ENCODE results near the gene ST13. TPM values are rescaled to one million over a fixed set of nuclear protein-coding genes. Genes with fewer than 3 reads are reported as not detected.

The ST13 gene
- total RNA-seq, 1 experiment from 2014 or later: 301 TPM

- H3K9me2 ChIP-seq (ENCODE audit: insufficient read depth): no peaks in the 10 kb centered on the region
- no peaks in the 10 kb centered on the region for H3K27me3 ChIP-seq (ENCODE audit: insufficient read depth, low read length)
- ChIA-PET RAD21 (ENCODE audit: low non-redundant PET in 1 of 2, low total read pairs in 2 of 2, uncharacterized antibody in 2 of 2, unreplicated experiment in 2 of 2) (no interaction called here), CTCF (no interaction called here), POLR2A (no interaction called here)
- H3K36me3 ChIP-seq (ENCODE audit: control insufficient read depth in 1 of 2, insufficient read depth in 2 of 2, low read length in 2 of 2): no peaks in the 10 kb centered on the region
- no peak for DNase-seq (ENCODE audit: low read depth, low spot score)
- H3K9ac ChIP-seq (ENCODE audit: low read length): no peak overlapping the region
- H4K20me1 ChIP-seq (ENCODE audit: insufficient read depth): no peaks in the 10 kb centered on the region
- no peak overlapping the region for H3K4me2 ChIP-seq (ENCODE audit: low read length)
- no peak overlapping the region for H3K27ac ChIP-seq (ENCODE audit: low read depth, low read length)
- no peaks in the 10 kb centered on the region for H3K9me3 ChIP-seq (ENCODE audit: control insufficient read depth in 1 of 2, insufficient read depth in 1 of 2, low read depth in 1 of 2, low read length in 2 of 2)
- peaks cover 8 to 22% of the 10 kb centered on the region in 2 experiments; a peak in 3 of 4 replicates for H3K4me1 ChIP-seq (ENCODE audit: control insufficient read depth in 1 of 2, insufficient read depth in 2 of 2, low read length in 2 of 2)
- ATAC-seq: no peak
- H2AFZ ChIP-seq (ENCODE audit: low read depth, low read length, poor library complexity, severe bottlenecking): no peak overlapping the region
- intact Hi-C loops (cut with micrococcal nuclease): no loop called here
- peaks cover 85% of the 10 kb centered on the region for H3K79me2 ChIP-seq (ENCODE audit: insufficient read depth, low read length)
- no peak overlapping the region for H3K4me3 ChIP-seq (replicated peaks in 1 of 2; ENCODE audit: low read depth in 1 of 2, low read length in 2 of 2)
- BruUV-seq (replicated peaks): no TSS peak
- TF ChIP-seq MAX (IDR thresholded peaks at IDR 0.05) (no peak), RAD21 (IDR thresholded peaks at IDR 0.05; ENCODE audit: low read depth) (no peak), SRF (IDR thresholded peaks at IDR 0.05; ENCODE audit: low read depth) (no peak), ZFX (IDR thresholded peaks at IDR 0.05) (no peak), TCF7L2 (IDR thresholded peaks at IDR 0.05; ENCODE audit: borderline replicate concordance, extremely low read depth, insufficient read depth, insufficient read length) (no peak), EGR1 (IDR thresholded peaks at IDR 0.05; ENCODE audit: low read depth) (no peak), POLR2AphosphoS5 (IDR thresholded peaks at IDR 0.05; ENCODE audit: low read depth, low read length) (no peak)
Observed at GRCh38 chr22:40813912-40814315, 42.5 kb downstream of the ST13 start.

- no peak overlapping the region for H3K27ac ChIP-seq (ENCODE audit: low read depth, low read length)
- no peaks in the 10 kb centered on the region for H3K36me3 ChIP-seq (ENCODE audit: control insufficient read depth in 1 of 2, insufficient read depth in 2 of 2, low read length in 2 of 2)
- H3K4me1 ChIP-seq (ENCODE audit: control insufficient read depth in 1 of 2, insufficient read depth in 2 of 2, low read length in 2 of 2): peaks cover 0 to 8% of the 10 kb centered on the region in 2 experiments; a peak in 1 of 4 replicates
- peaks cover 71% of the 10 kb centered on the region for H3K79me2 ChIP-seq (ENCODE audit: insufficient read depth, low read length)
- POLR2A ChIA-PET: no interaction called here
- H2AFZ ChIP-seq (ENCODE audit: low read depth, low read length, poor library complexity, severe bottlenecking): no peak overlapping the region
- H3K9me3 ChIP-seq (ENCODE audit: control insufficient read depth in 1 of 2, insufficient read depth in 1 of 2, low read depth in 1 of 2, low read length in 2 of 2): no peaks in the 10 kb centered on the region
- DNase-seq (ENCODE audit: low read depth, low spot score) (no peak), ATAC-seq (no peak)
- H3K4me3 ChIP-seq (replicated peaks in 1 of 2; ENCODE audit: low read depth in 1 of 2, low read length in 2 of 2): no peak overlapping the region
- H3K27me3 ChIP-seq (ENCODE audit: insufficient read depth, low read length): no peaks in the 10 kb centered on the region
- intact Hi-C loops (cut with micrococcal nuclease): no loop called here
- no TSS peak for BruUV-seq (replicated peaks)
- CTCF ChIA-PET: interaction anchor here (0.8 kb wide), 1 partner anchor 11 kb away, joined by 3 read pairs; the partner anchor contains the start of gene SLC25A17
- no peak overlapping the region for H3K9ac ChIP-seq (ENCODE audit: low read length)
- RAD21 ChIA-PET (ENCODE audit: low non-redundant PET in 1 of 2, low total read pairs in 2 of 2, uncharacterized antibody in 2 of 2, unreplicated experiment in 2 of 2): no interaction called here
- H3K9me2 ChIP-seq (ENCODE audit: insufficient read depth): no peaks in the 10 kb centered on the region
- no peak overlapping the region for H3K4me2 ChIP-seq (ENCODE audit: low read length)
- no peaks in the 10 kb centered on the region for H4K20me1 ChIP-seq (ENCODE audit: insufficient read depth)
- TF ChIP-seq EZH2 (IDR thresholded peaks at IDR 0.05) (no peak), SP1 (IDR thresholded peaks at IDR 0.05; ENCODE audit: low read depth) (no peak), CTCF (IDR thresholded peaks at IDR 0.05 in 2 of 3, conservative IDR thresholded peaks at IDR 0.05 in 1 of 3; ENCODE audit: borderline replicate concordance in 1 of 3, insufficient read depth in 1 of 3, low read depth in 2 of 3, low read length in 2 of 3) (no peak), EGR1 (IDR thresholded peaks at IDR 0.05; ENCODE audit: low read depth) (no peak), ZNF274 (IDR thresholded peaks at IDR 0.05; ENCODE audit: low read depth, low read length) (no peak), SIN3A (IDR thresholded peaks at IDR 0.05; ENCODE audit: low read depth) (no peak), REST (IDR thresholded peaks at IDR 0.05; ENCODE audit: low read depth) (no peak)
Observed at GRCh38 chr22:40808018-40808841, 48.2 kb downstream of the ST13 start.

Measured in HCT116 (cell line).